Kidney (tissue), 14 donors: ENCODE results near the gene USH1G. TPM values are rescaled to one million over a fixed set of nuclear protein-coding genes. Genes with fewer than 3 reads are reported as not detected.

Experiments
- DNase-seq, 5 donors: peaks; one replicate each; pipeline ENCODE4 v3.0.0-alpha.2; 2013 to 2020
- FAIRE-seq: peaks from 2 replicates; lab custom pipeline; 2012; peaks lifted over from hg19 to GRCh38; lab: Jason Lieb, UNC
- H3K27ac ChIP-seq, 2 donors: one replicate each; pipeline ENCODE4 v1.7.0; 2013; ENCODE audit warnings: low read depth in 2 of 2, low read length in 2 of 2, inconsistent platforms in 1 of 2
- H3K27me3 ChIP-seq: one replicate; pipeline ENCODE4 v1.7.1; 2013; ENCODE audit warnings: low read length, inconsistent platforms; ENCODE audit not compliant: control insufficient read depth, insufficient read depth
- H3K36me3 ChIP-seq, 3 donors: one replicate each; pipeline versions ENCODE4 v1.7.0 to v1.7.1; 2013; ENCODE audit warnings: low read length in 3 of 3, control low read depth in 1 of 3, inconsistent platforms in 1 of 3; ENCODE audit not compliant: insufficient read depth in 3 of 3, control insufficient read depth in 2 of 3
- H3K4me1 ChIP-seq, 3 donors: one replicate each; pipeline versions ENCODE4 v1.7.0 to v1.7.1; 2013; ENCODE audit warnings: low read length in 3 of 3, inconsistent platforms in 1 of 3, low read depth in 1 of 3; ENCODE audit not compliant: control insufficient read depth in 2 of 3, insufficient read depth in 2 of 3
- H3K4me3 ChIP-seq, 3 donors: one replicate each; pipeline versions ENCODE4 v1.7.0 to v1.8.1; 2013; ENCODE audit warnings: low read length in 3 of 3, control low read depth in 1 of 3, inconsistent platforms in 1 of 3
- H3K9ac ChIP-seq, 3 donors: one replicate each; pipeline versions ENCODE4 v1.7.0 to v1.7.1; 2013; ENCODE audit warnings: low read length in 3 of 3, control low read depth in 1 of 3, inconsistent platforms in 1 of 3
- H3K9me3 ChIP-seq, 3 donors: one replicate each; pipeline versions ENCODE4 v1.7.0 to v1.7.1; 2013; ENCODE audit warnings: low read length in 3 of 3, control low read depth in 1 of 3, inconsistent platforms in 1 of 3; ENCODE audit not compliant: control insufficient read depth in 2 of 3, insufficient read depth in 1 of 3
- intact Hi-C: fragments of 100-400 bp; cut with DNase I; formaldehyde crosslinking; loops from one replicate; pipeline ENCODE4 v1.11.1; 2022
- polyA plus RNA-seq: library from polyadenylated mRNA; stranded (reverse); fragments of 350-450 nt; fragmentation: Illumina TruSeq; extraction: RNeasy Lipid Tissue Mini Kit (QIAGEN cat#74804); gene quantifications from one replicate; pipeline ENCODE4 v1.2.3, GENCODE V29; 2014; ENCODE audit warnings: low read depth, low replicate concordance; ENCODE audit not compliant: insufficient read depth
- total RNA-seq: library from RNA; stranded (reverse); fragmentation: NEBNext Ultra II Directional; extraction: Animal tissue kit (Norgen Biotek cat#: 25700); gene quantifications from one replicate; pipeline ENCODE4 v1.2.1, GENCODE V29; 2021
- TF ChIP-seq, protein P1 (sequence below): IDR thresholded peaks from 3 replicates; pipeline ENCODE4 v1.5.1; 2012; ENCODE audit warnings: mild to moderate bottlenecking, moderate library complexity, borderline replicate concordance; ENCODE audit not compliant: insufficient read depth; ENCODE audit errors: extremely low read depth
- donor health status: control.
- donor health status: control.
- donor health status: control.
- donor health status: control.
- donor health status: control.
- donor health status: DM: yes; HTN: yes; CAD: no.
- donor health status: Normal renal cell carcinoma (clear cell type).

The USH1G gene
- total and polyA plus RNA-seq, 2 donors from 2014 or later, result 0.17 to 0.22 TPM

DNA sequence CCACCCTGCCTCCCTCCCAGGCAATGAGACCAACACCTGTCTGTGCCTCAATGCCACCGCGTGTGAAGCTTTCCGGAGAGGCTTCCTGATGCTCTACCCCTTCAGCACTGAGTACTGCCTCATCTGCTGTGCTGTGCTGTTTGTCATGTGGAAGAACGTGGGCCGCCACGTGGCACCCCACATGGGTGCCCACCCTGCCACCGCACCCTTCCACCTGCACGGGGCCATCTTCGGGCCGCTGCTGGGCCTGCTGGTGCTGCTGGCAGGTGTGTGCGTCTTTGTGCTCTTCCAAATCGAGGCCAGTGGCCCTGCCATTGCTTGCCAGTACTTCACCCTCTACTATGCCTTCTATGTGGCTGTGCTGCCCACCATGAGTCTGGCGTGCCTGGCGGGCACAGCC, 23.6 kb upstream of the USH1G start:
- Histone ChIP-seq H3K4me3 (no peak overlapping the region), H3K27ac (no peak overlapping the region), H3K27me3 (peaks cover 4% of the 10 kb centered on the region), H3K9me3 (no peaks in the 10 kb centered on the region), H3K36me3 (no peaks in the 10 kb centered on the region), H3K4me1 (no peaks in the 10 kb centered on the region), H3K9ac (no peak overlapping the region)
- DNase-seq (peak in 1 of 5 donors; percentile 57), FAIRE-seq (no peak)
- intact Hi-C loops, result no loop called here
- TF ChIP-seq, protein P1, sequence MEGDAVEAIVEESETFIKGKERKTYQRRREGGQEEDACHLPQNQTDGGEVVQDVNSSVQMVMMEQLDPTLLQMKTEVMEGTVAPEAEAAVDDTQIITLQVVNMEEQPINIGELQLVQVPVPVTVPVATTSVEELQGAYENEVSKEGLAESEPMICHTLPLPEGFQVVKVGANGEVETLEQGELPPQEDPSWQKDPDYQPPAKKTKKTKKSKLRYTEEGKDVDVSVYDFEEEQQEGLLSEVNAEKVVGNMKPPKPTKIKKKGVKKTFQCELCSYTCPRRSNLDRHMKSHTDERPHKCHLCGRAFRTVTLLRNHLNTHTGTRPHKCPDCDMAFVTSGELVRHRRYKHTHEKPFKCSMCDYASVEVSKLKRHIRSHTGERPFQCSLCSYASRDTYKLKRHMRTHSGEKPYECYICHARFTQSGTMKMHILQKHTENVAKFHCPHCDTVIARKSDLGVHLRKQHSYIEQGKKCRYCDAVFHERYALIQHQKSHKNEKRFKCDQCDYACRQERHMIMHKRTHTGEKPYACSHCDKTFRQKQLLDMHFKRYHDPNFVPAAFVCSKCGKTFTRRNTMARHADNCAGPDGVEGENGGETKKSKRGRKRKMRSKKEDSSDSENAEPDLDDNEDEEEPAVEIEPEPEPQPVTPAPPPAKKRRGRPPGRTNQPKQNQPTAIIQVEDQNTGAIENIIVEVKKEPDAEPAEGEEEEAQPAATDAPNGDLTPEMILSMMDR, result no peak

DNA sequence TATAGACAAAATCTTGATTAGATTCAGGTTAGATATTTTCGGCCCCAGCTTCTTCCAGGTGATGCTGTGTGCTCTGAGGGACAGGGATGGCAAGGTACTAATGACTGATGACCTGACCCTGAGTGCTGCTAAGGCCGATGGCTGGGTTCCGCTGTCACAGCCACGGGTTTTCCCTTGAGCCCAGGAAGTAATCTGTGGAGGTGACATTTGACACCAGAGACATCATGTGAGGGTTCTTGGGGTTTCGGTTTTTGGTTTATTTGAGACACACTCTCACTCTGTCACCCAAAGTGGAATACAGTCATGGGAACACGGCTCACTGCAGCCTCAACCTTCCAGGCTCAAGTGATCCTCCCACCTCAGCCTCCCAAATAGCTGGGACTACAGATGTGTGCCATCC, 22.5 kb upstream of the USH1G start:
- H3K4me3 ChIP-seq, result no peak overlapping the region
- no peaks in the 10 kb centered on the region for H3K9me3 ChIP-seq
- peaks cover 4% of the 10 kb centered on the region for H3K27me3 ChIP-seq
- no peak overlapping the region for H3K27ac ChIP-seq
- FAIRE-seq (no peak), DNase-seq (peak in 1 of 5 donors; percentile 37)
- no peaks in the 10 kb centered on the region for H3K36me3 ChIP-seq
- H3K4me1 ChIP-seq, result no peaks in the 10 kb centered on the region
- TF ChIP-seq, protein P1, result no peak
- H3K9ac ChIP-seq, result no peak overlapping the region
- intact Hi-C loops, result no loop called here

- Histone ChIP-seq H3K9ac (no peak overlapping the region), H3K9me3 (no peaks in the 10 kb centered on the region), H3K4me3 (no peak overlapping the region), H3K4me1 (no peaks in the 10 kb centered on the region), H3K27ac (no peak overlapping the region), H3K27me3 (peaks cover 4% of the 10 kb centered on the region), H3K36me3 (no peaks in the 10 kb centered on the region)
- no peak for FAIRE-seq
- TF ChIP-seq, protein P1, result no peak
- intact Hi-C loops, result no loop called here
- peak in 1 of 5 donors; percentile 37 for DNase-seq
These were observed 20.9 kb upstream of the USH1G start for GRCh38 chr17:74943808-74944522.
